WTC11 (cell line): ENCODE results near the gene SPNS2. TPM values are rescaled to one million over a fixed set of nuclear protein-coding genes. Genes with fewer than 3 reads are reported as not detected.

ENCODE experiments used
- ATAC-seq: fragments of 200-7000 bp; cut with Tn5 transposase; 2 replicates; pipeline ENCODE4 v1.10.0; 2021; ENCODE audit warnings: mild to moderate bottlenecking, moderate library complexity
- CTCF ChIA-PET: fragments of 300-600 bp; sonication (Branson Sonifier 250); formaldehyde crosslinking; loops from one replicate; lab custom pipeline; 2021; ENCODE audit warnings: antibody characterized with exemption; lab: Charles Lee
- POLR2A ChIA-PET: fragments of 350-600 bp; sonication (Branson Sonifier 250); formaldehyde crosslinking; loops from one replicate; lab custom pipeline; 2021; ENCODE audit warnings: antibody characterized with exemption; lab: Charles Lee
- DNase-seq: peaks from one replicate; pipeline ENCODE4 v3.0.0; 2021; ENCODE audit warnings: low spot score
- H3K27ac Mint-ChIP-seq: 2 replicates; pipeline ENCODE4 v1.8.0; 2021; ENCODE audit warnings: mixed read lengths
- H3K27me3 Mint-ChIP-seq: 2 replicates; pipeline ENCODE4 v1.8.0; 2021; ENCODE audit warnings: low read depth, mild to moderate bottlenecking, moderate library complexity, mixed read lengths
- H3K36me3 Mint-ChIP-seq: 2 replicates; pipeline ENCODE4 v1.8.0; 2021; ENCODE audit warnings: mixed read lengths
- H3K4me1 Mint-ChIP-seq: 2 replicates; pipeline ENCODE4 v1.8.0; 2022; ENCODE audit warnings: mixed read lengths
- H3K4me3 Mint-ChIP-seq: 2 replicates; pipeline ENCODE4 v1.8.0; 2021; ENCODE audit warnings: mild to moderate bottlenecking, moderate library complexity, mixed read lengths
- H3K9me3 Mint-ChIP-seq: 2 replicates; pipeline ENCODE4 v1.8.0; 2021; ENCODE audit warnings: mixed read lengths
- AR ChIP-seq: fragments of 250-450 bp; sonication (Bioruptor Pico); IDR thresholded peaks from 2 replicates; pipeline ENCODE4 v1.9.0; 2021; ENCODE audit warnings: mild to moderate bottlenecking
- ATF1 ChIP-seq: sonication (generic); formaldehyde crosslinking; IDR thresholded peaks from 2 replicates; pipeline ENCODE4 v1.8.1; 2023; ENCODE audit warnings: mild to moderate bottlenecking, moderate library complexity, missing genetic modification reagents
- ATF3 ChIP-seq: sonication (generic); formaldehyde crosslinking; conservative IDR thresholded peaks from 2 replicates; pipeline ENCODE4 v1.8.1; 2022; ENCODE audit warnings: mild to moderate bottlenecking, missing genetic modification reagents
- ELF4 ChIP-seq: sonication (generic); formaldehyde crosslinking; IDR thresholded peaks from 2 replicates; pipeline ENCODE4 v1.8.1; 2022; ENCODE audit warnings: low read depth, mild to moderate bottlenecking, moderate library complexity, missing genetic modification reagents
- ETV6 ChIP-seq: sonication (generic); formaldehyde crosslinking; IDR thresholded peaks from 2 replicates; pipeline ENCODE4 v1.8.1; 2022; ENCODE audit warnings: mild to moderate bottlenecking, missing genetic modification reagents
- FOXJ3 ChIP-seq: sonication (generic); formaldehyde crosslinking; IDR thresholded peaks from 2 replicates; pipeline ENCODE4 v1.9.0; 2021; ENCODE audit warnings: missing genetic modification reagents, mild to moderate bottlenecking, borderline replicate concordance
- FOXK1 ChIP-seq: sonication (generic); formaldehyde crosslinking; IDR thresholded peaks from 2 replicates; pipeline ENCODE4 v1.8.0; 2022; ENCODE audit warnings: mild to moderate bottlenecking, moderate library complexity, missing genetic modification reagents
- GABPB1 ChIP-seq: sonication (generic); formaldehyde crosslinking; IDR thresholded peaks from 2 replicates; pipeline ENCODE4 v1.8.1; 2023; ENCODE audit warnings: mild to moderate bottlenecking, missing genetic modification reagents
- JUN ChIP-seq: sonication (generic); formaldehyde crosslinking; IDR thresholded peaks from 2 replicates; pipeline ENCODE4 v1.8.0; 2023; ENCODE audit warnings: mild to moderate bottlenecking, missing genetic modification reagents
- MYBL2 ChIP-seq: sonication (generic); formaldehyde crosslinking; IDR thresholded peaks from 2 replicates; pipeline ENCODE4 v1.8.1; 2023; ENCODE audit warnings: mild to moderate bottlenecking, moderate library complexity, missing genetic modification reagents
- NFATC4 ChIP-seq: fragments of 250-450 bp; sonication (Bioruptor Pico); IDR thresholded peaks from 2 replicates; pipeline ENCODE4 v1.9.0; 2021; ENCODE audit warnings: mild to moderate bottlenecking
- NFE2L1 ChIP-seq: sonication (generic); formaldehyde crosslinking; IDR thresholded peaks from 2 replicates; pipeline ENCODE4 v1.8.1; 2023; ENCODE audit warnings: missing genetic modification reagents
- PRDM15 ChIP-seq: sonication (generic); formaldehyde crosslinking; IDR thresholded peaks from 2 replicates; pipeline ENCODE4 v1.8.0; 2022; ENCODE audit warnings: missing genetic modification reagents
- RORB ChIP-seq: fragments of 250-450 bp; sonication (Bioruptor Pico); IDR thresholded peaks from 2 replicates; pipeline ENCODE4 v1.9.0; 2021; ENCODE audit warnings: mild to moderate bottlenecking
- STAT6 ChIP-seq: sonication (generic); formaldehyde crosslinking; conservative IDR thresholded peaks from 2 replicates; pipeline ENCODE4 v1.8.1; 2023; ENCODE audit warnings: mild to moderate bottlenecking, low read depth, missing genetic modification reagents, moderate library complexity
- TEAD4 ChIP-seq: sonication (generic); formaldehyde crosslinking; IDR thresholded peaks from 2 replicates; pipeline ENCODE4 v1.8.0; 2022; ENCODE audit warnings: mild to moderate bottlenecking, missing genetic modification reagents
- ZNF121 ChIP-seq: sonication (generic); formaldehyde crosslinking; IDR thresholded peaks from 2 replicates; pipeline ENCODE4 v1.8.0; 2023; ENCODE audit warnings: missing genetic modification reagents
- ZNF263 ChIP-seq: sonication (generic); formaldehyde crosslinking; IDR thresholded peaks from 2 replicates; pipeline ENCODE4 v1.8.1; 2022; ENCODE audit warnings: low read depth, mild to moderate bottlenecking, moderate library complexity, missing genetic modification reagents
- ZNF396 ChIP-seq: fragments of 250-450 bp; sonication (Bioruptor Pico); IDR thresholded peaks from 2 replicates; pipeline ENCODE4 v1.8.0; 2021; ENCODE audit warnings: mild to moderate bottlenecking, moderate library complexity, borderline replicate concordance
- total RNA-seq: library from RNA; stranded (reverse); gene quantifications from 3 replicates; pipeline ENCODE4 v1.2.3, GENCODE V29; 2021

Gene SPNS2
- total RNA-seq, 1 experiment from 2014 or later, result 0.87 TPM

- TF ChIP-seq ZNF263 (CRISPR knock-in tag), result no peak
These were observed 18.5 kb upstream of the SPNS2 start (continued) for GRCh38 chr17:4479982-4480751.

- POLR2A ChIA-PET, result no interaction called here
- Mint-ChIP-seq H3K9me3 (no peaks in the 10 kb centered on the region), H3K4me1 (peaks cover 7% of the 10 kb centered on the region), H3K27me3 (no peaks in the 10 kb centered on the region), H3K36me3 (no peaks in the 10 kb centered on the region), H3K4me3 (no peak overlapping the region), H3K27ac (no peak overlapping the region)
- DNase-seq, result no peak
- no peak for ATAC-seq
- TF ChIP-seq GABPB1, result 0 out of 2 replicates have a peak, but pooled peaks have one; percentile 8
- no peak for TF ChIP-seq ELF4 (CRISPR knock-in tag)
- CTCF ChIA-PET, result interaction anchor here (0.6 to 1.9 kb wide), 8 partner anchors 11 to 281 kb away, joined by 3 to 8 read pairs (median 3); partner anchors contain the start of gene SPNS2
These were observed 17.5 kb upstream of the SPNS2 start for GRCh38 chr17:4480929-4481898.

GRCh38 chr17:4482338-4483011, 16.2 kb upstream of the SPNS2 start:
- H3K4me1 Mint-ChIP-seq, result peaks cover 7% of the 10 kb centered on the region
- DNase-seq (no peak), ATAC-seq (no peak)
- no peak overlapping the region for H3K27ac Mint-ChIP-seq
- no peaks in the 10 kb centered on the region for H3K9me3 Mint-ChIP-seq
- POLR2A ChIA-PET, result no interaction called here
- H3K27me3 Mint-ChIP-seq, result no peaks in the 10 kb centered on the region
- no peaks in the 10 kb centered on the region for H3K36me3 Mint-ChIP-seq
- CTCF ChIA-PET, result interaction anchor here (0.9 to 1.1 kb wide), 4 partner anchors 17 to 63 kb away, joined by 3 to 5 read pairs (median 4); no protein-coding TSS in a partner anchor
- H3K4me3 Mint-ChIP-seq, result no peak overlapping the region
- no peak for TF ChIP-seq PRDM15 (CRISPR knock-in tag)
- TF ChIP-seq ZNF396 (CRISPR knock-in tag), result no peak
- no peak for TF ChIP-seq STAT6 (CRISPR knock-in tag)
- no peak for TF ChIP-seq AR
- no peak for TF ChIP-seq NFATC4
- no peak for TF ChIP-seq JUN (CRISPR knock-in tag)
- TF ChIP-seq ATF3 (CRISPR knock-in tag), result no peak
- TF ChIP-seq MYBL2 (CRISPR knock-in tag), result no peak
- TF ChIP-seq TEAD4, result no peak
- TF ChIP-seq ZNF263 (CRISPR knock-in tag), result no peak
- TF ChIP-seq ATF1 (CRISPR knock-in tag), result no peak
- TF ChIP-seq FOXK1 (CRISPR knock-in tag), result no peak
- no peak for TF ChIP-seq RORB (CRISPR knock-in tag)
- no peak for TF ChIP-seq NFE2L1 (CRISPR knock-in tag)
- TF ChIP-seq ZNF121, result no peak
- TF ChIP-seq FOXJ3, result no peak
- TF ChIP-seq ETV6, result no peak
